CD14-positive monocyte (primary cell): ENCODE measurements around the gene RPL10. TPM values are rescaled to one million over a fixed set of nuclear protein-coding genes. Genes with fewer than 3 reads are reported as not detected.

Experiments
- DNase-seq, 3 donors: peaks; one replicate each; pipeline ENCODE4 v3.0.0-alpha.2; 2011 to 2022
- H2AFZ ChIP-seq: 2 replicates; pipeline ENCODE4 v1.6.0; 2012; ENCODE audit warnings: mild to moderate bottlenecking, low read depth, low read length, inconsistent platforms; ENCODE audit not compliant: insufficient read depth, poor library complexity, severe bottlenecking
- H3K27ac ChIP-seq, 2 donors: 1 replicate in 1 of 2; 2 replicates in 1 of 2; pipeline ENCODE4 v1.5.1; 2012 to 2013; ENCODE audit warnings: low read length in 2 of 2, control low read depth in 1 of 2, inconsistent platforms in 1 of 2, low read depth in 1 of 2, mild to moderate bottlenecking in 1 of 2
- H3K27me3 ChIP-seq, 2 donors: one replicate each; pipeline versions ENCODE4 v1.6.0 to v1.6.1; 2011 to 2013; ENCODE audit warnings: low read length in 2 of 2; ENCODE audit not compliant: control insufficient read depth in 2 of 2, insufficient read depth in 2 of 2
- H3K36me3 ChIP-seq, 2 donors: replicated peaks in 1 of 2; 1 replicate in 1 of 2; 2 replicates in 1 of 2; pipeline versions ENCODE4 v1.5.1 to v1.6.1; 2012 to 2013; ENCODE audit warnings: low read length in 2 of 2, control low read depth in 1 of 2, inconsistent platforms in 1 of 2, mild to moderate bottlenecking in 1 of 2; ENCODE audit not compliant: insufficient read depth in 2 of 2, control insufficient read depth in 1 of 2
- H3K4me1 ChIP-seq, 2 donors: 1 replicate in 1 of 2; 2 replicates in 1 of 2; pipeline versions ENCODE4 v1.5.1 to v1.6.1; 2012 to 2013; ENCODE audit warnings: low read length in 2 of 2, control low read depth in 1 of 2, inconsistent platforms in 1 of 2, mild to moderate bottlenecking in 1 of 2, moderate library complexity in 1 of 2; ENCODE audit not compliant: insufficient read depth in 2 of 2, control insufficient read depth in 1 of 2
- H3K4me2 ChIP-seq: replicated peaks from 2 replicates; pipeline ENCODE3; 2012; ENCODE audit warnings: low read length, moderate library complexity, mild to moderate bottlenecking; ENCODE audit not compliant: poor library complexity, severe bottlenecking; ENCODE audit errors: extremely low read depth
- H3K4me3 ChIP-seq, 3 experiments: fragments of 200-600 bp in 1 of 3; sonication (generic) in 1 of 3; replicated peaks in 1 of 3; 1 replicate in 2 of 3; 2 replicates in 1 of 3; pipeline ENCODE4 v1.5.1; 2011 to 2013; ENCODE audit warnings: low read length in 3 of 3, mild to moderate bottlenecking in 3 of 3, control low read depth in 2 of 3, low read depth in 2 of 3, inconsistent platforms in 1 of 3, moderate library complexity in 1 of 3
- H3K79me2 ChIP-seq: 2 replicates; pipeline ENCODE4 v1.6.0; 2012; ENCODE audit warnings: mild to moderate bottlenecking, control low read depth, inconsistent platforms, low read length, moderate library complexity; ENCODE audit not compliant: insufficient read depth
- H3K9ac ChIP-seq: 2 replicates; pipeline ENCODE4 v1.6.0; 2017; ENCODE audit warnings: low read length, mild to moderate bottlenecking; ENCODE audit not compliant: insufficient read depth, poor library complexity, severe bottlenecking
- H3K9me3 ChIP-seq, 2 donors: replicated peaks in 1 of 2; 1 replicate in 1 of 2; 2 replicates in 1 of 2; pipeline versions ENCODE4 v1.5.1 to v1.6.1; 2012 to 2013; ENCODE audit warnings: low read length in 2 of 2, control low read depth in 1 of 2; ENCODE audit not compliant: control insufficient read depth in 1 of 2, insufficient read depth in 1 of 2
- H4K20me1 ChIP-seq: 2 replicates; pipeline ENCODE4 v1.6.0; 2012; ENCODE audit warnings: mild to moderate bottlenecking, low read length, control low read depth, moderate library complexity; ENCODE audit not compliant: insufficient read depth
- H3K27ac Mint-ChIP-seq, 7 donors: one replicate each; pipeline ENCODE4 v1.8.0; 2020; ENCODE audit warnings: mild to moderate bottlenecking in 7 of 7, mixed read lengths in 7 of 7, moderate library complexity in 6 of 7, inconsistent platforms in 2 of 7
- H3K27me3 Mint-ChIP-seq, 3 donors: one replicate each; pipeline ENCODE4 v1.8.0; 2021 to 2022; ENCODE audit warnings: low read depth in 3 of 3, mild to moderate bottlenecking in 3 of 3, mixed read lengths in 3 of 3, moderate library complexity in 3 of 3, inconsistent platforms in 1 of 3
- H3K36me3 Mint-ChIP-seq, 2 donors: one replicate each; pipeline ENCODE4 v1.8.0; 2020; ENCODE audit warnings: mixed read lengths in 2 of 2, inconsistent platforms in 1 of 2, mild to moderate bottlenecking in 1 of 2
- H3K4me1 Mint-ChIP-seq: one replicate; pipeline ENCODE4 v1.8.0; 2020; ENCODE audit warnings: mild to moderate bottlenecking, mixed read lengths
- H3K4me3 Mint-ChIP-seq, 2 donors: one replicate each; pipeline ENCODE4 v1.8.0; 2020; ENCODE audit warnings: mild to moderate bottlenecking in 2 of 2, mixed read lengths in 2 of 2, moderate library complexity in 1 of 2
- H3K9me3 Mint-ChIP-seq, 7 donors: one replicate each; pipeline ENCODE4 v1.8.0; 2020 to 2022; ENCODE audit warnings: mixed read lengths in 7 of 7, mild to moderate bottlenecking in 6 of 7, moderate library complexity in 6 of 7, inconsistent platforms in 2 of 7
- WGBS: methylation state at CpG from one replicate; pipeline ENCODE4 v1.1.5; 2013; ENCODE audit warnings: missing lambda C conversion rate; ENCODE audit not compliant: insufficient coverage; 5-methylcytosine and 5-hydroxymethylcytosine counted together
- intact Hi-C, 2 donors: fragments of 100-400 bp; cut with micrococcal nuclease; formaldehyde crosslinking; loops; one replicate each; pipeline versions ENCODE4 v1.15.0 to v1.15.1; 2023
- polyA plus RNA-seq, 3 donors: library from polyadenylated mRNA; depleted of rRNA in 1 of 3; unstranded in 2 of 3; stranded (reverse) in 1 of 3; fragments of 300-500 nt in 2 of 3; fragments of >200 nt in 1 of 3; fragmentation: Illumina TruSeq in 2 of 3; gene quantifications; 1 replicate in 2 of 3; 2 replicates in 1 of 3; pipeline ENCODE4 v1.2.3, GENCODE V29; 2012 to 2021
- TF ChIP-seq, protein P1 (sequence below): fragments of 200-600 bp; IDR thresholded peaks from one replicate; pipeline ENCODE4 v1.8.0; 2022; ENCODE audit warnings: antibody characterized with exemption, mild to moderate bottlenecking

RPL10 gene
- polyA plus RNA-seq, 3 donors, result 1,536 to 5,639 (median 1,724) TPM

- H3K27ac Mint-ChIP-seq, result peak overlapping the region in 5 of 7 donors; percentile 8 to 58 (median 40)
- H3K36me3 ChIP-seq, result peaks cover 97 to 98% of the 10 kb centered on the region in 2 donors
- no peak overlapping the region for H3K4me2 ChIP-seq
- TF ChIP-seq, protein P1, sequence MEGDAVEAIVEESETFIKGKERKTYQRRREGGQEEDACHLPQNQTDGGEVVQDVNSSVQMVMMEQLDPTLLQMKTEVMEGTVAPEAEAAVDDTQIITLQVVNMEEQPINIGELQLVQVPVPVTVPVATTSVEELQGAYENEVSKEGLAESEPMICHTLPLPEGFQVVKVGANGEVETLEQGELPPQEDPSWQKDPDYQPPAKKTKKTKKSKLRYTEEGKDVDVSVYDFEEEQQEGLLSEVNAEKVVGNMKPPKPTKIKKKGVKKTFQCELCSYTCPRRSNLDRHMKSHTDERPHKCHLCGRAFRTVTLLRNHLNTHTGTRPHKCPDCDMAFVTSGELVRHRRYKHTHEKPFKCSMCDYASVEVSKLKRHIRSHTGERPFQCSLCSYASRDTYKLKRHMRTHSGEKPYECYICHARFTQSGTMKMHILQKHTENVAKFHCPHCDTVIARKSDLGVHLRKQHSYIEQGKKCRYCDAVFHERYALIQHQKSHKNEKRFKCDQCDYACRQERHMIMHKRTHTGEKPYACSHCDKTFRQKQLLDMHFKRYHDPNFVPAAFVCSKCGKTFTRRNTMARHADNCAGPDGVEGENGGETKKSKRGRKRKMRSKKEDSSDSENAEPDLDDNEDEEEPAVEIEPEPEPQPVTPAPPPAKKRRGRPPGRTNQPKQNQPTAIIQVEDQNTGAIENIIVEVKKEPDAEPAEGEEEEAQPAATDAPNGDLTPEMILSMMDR, result no peak
- H3K27me3 Mint-ChIP-seq, result peaks cover 0 to 2% (median 0%) of the 10 kb centered on the region in 3 donors
- H3K27me3 ChIP-seq, result no peaks in the 10 kb centered on the region
- 95% methylated on average over 11 of the region's 27 CpGs for WGBS
- H3K79me2 ChIP-seq, result peaks cover 71% of the 10 kb centered on the region
- no peak overlapping the region for H3K4me3 Mint-ChIP-seq
- H3K36me3 Mint-ChIP-seq, result peaks cover 55 to 93% of the 10 kb centered on the region in 2 donors
- H3K9me3 Mint-ChIP-seq, result no peaks in the 10 kb centered on the region
- H3K9ac ChIP-seq, result no peak overlapping the region
- peaks cover 99% of the 10 kb centered on the region for H4K20me1 ChIP-seq
- intact Hi-C loops, result no loop called here
- no peak overlapping the region for H3K4me3 ChIP-seq
- no peaks in the 10 kb centered on the region for H3K9me3 ChIP-seq
- DNase-seq, result no peak
- H2AFZ ChIP-seq, result no peak overlapping the region
- H3K4me1 Mint-ChIP-seq, result no peaks in the 10 kb centered on the region
- H3K27ac ChIP-seq, result no peak overlapping the region
- H3K4me1 ChIP-seq, result peaks cover 3 to 11% of the 10 kb centered on the region in 2 donors
Measured at GRCh38 chrX:154357205-154357604, 41.0 kb upstream of the RPL10 start.

- Histone ChIP-seq H3K36me3 (peaks cover 97 to 98% of the 10 kb centered on the region in 2 donors), H3K27ac (peak overlapping the region in 1 of 2 donors; percentile 1), H4K20me1 (peaks cover 99% of the 10 kb centered on the region), H3K27me3 (no peaks in the 10 kb centered on the region), H3K9ac (no peak overlapping the region), H3K9me3 (no peaks in the 10 kb centered on the region), H3K79me2 (peaks cover 79% of the 10 kb centered on the region), H3K4me1 (peaks cover 0 to 4% of the 10 kb centered on the region in 2 donors), H3K4me2 (no peak overlapping the region), H3K4me3 (no peak overlapping the region), H2AFZ (no peak overlapping the region)
- Mint-ChIP-seq H3K9me3 (no peaks in the 10 kb centered on the region), H3K4me3 (no peak overlapping the region), H3K4me1 (peaks cover 3% of the 10 kb centered on the region), H3K27me3 (peaks cover 0 to 2% (median 0%) of the 10 kb centered on the region in 3 donors), H3K36me3 (peaks cover 57 to 91% of the 10 kb centered on the region in 2 donors), H3K27ac (peak overlapping the region in 1 of 7 donors; percentile 50)
- intact Hi-C loops, result no loop called here
- no peak for DNase-seq
- WGBS, result 100% methylated on average over 5 of the region's 11 CpGs
- TF ChIP-seq, protein P1, result no peak
Measured at GRCh38 chrX:154358011-154358410, 40.2 kb upstream of the RPL10 start.
